Astrocyte (in vitro differentiated cells and primary cell): ENCODE measurements around the gene DSE.

Experiments used
- EZH2 ChIP-seq: IDR thresholded peaks from 2 replicates; pipeline ENCODE4 v1.6.1; 2012; ENCODE audit warnings: mild to moderate bottlenecking, low read length, inconsistent platforms; ENCODE audit not compliant: insufficient read depth
- TF ChIP-seq, protein P1 (sequence below): IDR thresholded peaks from 2 replicates; pipeline ENCODE4 v1.5.1; 2011; ENCODE audit warnings: low read depth, mild to moderate bottlenecking, inconsistent platforms, low read length, moderate library complexity; ENCODE audit not compliant: insufficient read depth

DNA sequence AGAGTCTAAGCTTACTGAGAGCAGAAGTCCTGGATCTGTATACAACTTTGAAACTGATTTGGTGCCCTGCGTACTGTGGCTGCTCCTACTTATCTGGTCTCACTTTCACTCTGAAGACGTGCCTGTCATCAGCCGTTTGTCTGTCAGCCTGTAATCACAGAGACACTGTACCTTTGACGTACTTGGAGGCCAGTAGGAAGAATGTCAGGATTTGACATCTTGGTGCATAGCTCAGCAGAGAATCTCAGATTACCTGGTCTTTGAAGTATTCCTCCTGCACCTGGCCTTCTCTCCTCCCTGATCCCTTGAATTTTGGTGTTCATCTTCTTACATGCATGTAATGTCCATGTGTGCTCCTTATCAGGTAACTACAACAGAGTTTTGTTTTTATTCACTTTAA is 37.7 kb downstream of the DSE start:
- TF ChIP-seq, protein P1, sequence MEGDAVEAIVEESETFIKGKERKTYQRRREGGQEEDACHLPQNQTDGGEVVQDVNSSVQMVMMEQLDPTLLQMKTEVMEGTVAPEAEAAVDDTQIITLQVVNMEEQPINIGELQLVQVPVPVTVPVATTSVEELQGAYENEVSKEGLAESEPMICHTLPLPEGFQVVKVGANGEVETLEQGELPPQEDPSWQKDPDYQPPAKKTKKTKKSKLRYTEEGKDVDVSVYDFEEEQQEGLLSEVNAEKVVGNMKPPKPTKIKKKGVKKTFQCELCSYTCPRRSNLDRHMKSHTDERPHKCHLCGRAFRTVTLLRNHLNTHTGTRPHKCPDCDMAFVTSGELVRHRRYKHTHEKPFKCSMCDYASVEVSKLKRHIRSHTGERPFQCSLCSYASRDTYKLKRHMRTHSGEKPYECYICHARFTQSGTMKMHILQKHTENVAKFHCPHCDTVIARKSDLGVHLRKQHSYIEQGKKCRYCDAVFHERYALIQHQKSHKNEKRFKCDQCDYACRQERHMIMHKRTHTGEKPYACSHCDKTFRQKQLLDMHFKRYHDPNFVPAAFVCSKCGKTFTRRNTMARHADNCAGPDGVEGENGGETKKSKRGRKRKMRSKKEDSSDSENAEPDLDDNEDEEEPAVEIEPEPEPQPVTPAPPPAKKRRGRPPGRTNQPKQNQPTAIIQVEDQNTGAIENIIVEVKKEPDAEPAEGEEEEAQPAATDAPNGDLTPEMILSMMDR, result no peak
- TF ChIP-seq EZH2, result no peak
